Right lobe of liver (tissue), 6 donors: Measurements from ENCODE around the gene TFAP2C. TPM values are rescaled to one million over a fixed set of nuclear protein-coding genes. Genes with fewer than 3 reads are reported as not detected.

ENCODE experiments used
- ATAC-seq, 4 donors: fragments of 200-7000 bp; cut with Tn5 transposase; one replicate each; pipeline ENCODE4 v1.9.1; 2020; ENCODE audit warnings: mild to moderate bottlenecking in 4 of 4, moderate library complexity in 4 of 4
- DNase-seq, 3 donors: peaks; one replicate each; pipeline ENCODE4 v3.0.0-alpha.2; 2020
- H3K27ac ChIP-seq, 3 donors: fragments of 200-600 bp; one replicate each; pipeline ENCODE4 v1.8.0; 2022
- H3K27me3 ChIP-seq, 2 donors: fragments of 200-600 bp; one replicate each; pipeline ENCODE4 v1.8.0; 2022
- H3K36me3 ChIP-seq, 4 donors: fragments of 200-600 bp; sonication (generic) in 1 of 4; one replicate each; pipeline versions ENCODE4 v1.5.1 to v1.8.0; 2017 to 2022; ENCODE audit warnings: control low read depth in 1 of 4
- H3K4me1 ChIP-seq, 4 donors: fragments of 200-600 bp; sonication (generic) in 1 of 4; one replicate each; pipeline versions ENCODE4 v1.5.1 to v1.8.0; 2017 to 2022; ENCODE audit warnings: control low read depth in 1 of 4
- H3K4me3 ChIP-seq, 3 donors: fragments of 200-600 bp; one replicate each; pipeline ENCODE4 v1.8.0; 2022
- H3K9me3 ChIP-seq, 4 donors: fragments of 200-600 bp; sonication (generic) in 1 of 4; one replicate each; pipeline versions ENCODE4 v1.5.1 to v1.8.0; 2017 to 2022; ENCODE audit warnings: control low read depth in 1 of 4
- CTCF ChIP-seq, 4 donors: fragments of 200-600 bp in 3 of 4; fragments of 450-650 bp in 1 of 4; IDR thresholded peaks; one replicate each; pipeline versions ENCODE4 v1.5.1 to v1.8.0; 2016 to 2022; ENCODE audit warnings: antibody characterized with exemption in 4 of 4, mild to moderate bottlenecking in 2 of 4
- POLR2A ChIP-seq: fragments of 450-650 bp; IDR thresholded peaks from one replicate; pipeline ENCODE4 v1.6.1; 2017; ENCODE audit warnings: antibody characterized with exemption, mild to moderate bottlenecking
- WGBS: methylation state at CpG from one replicate; pipeline ENCODE4 v1.1.6; 2018; ENCODE audit warnings: low coverage, low lambda C conversion rate; ENCODE audit not compliant: insufficient coverage; ENCODE audit errors: missing lambda C conversion rate; 5-methylcytosine and 5-hydroxymethylcytosine counted together
- intact Hi-C, 2 donors: fragments of 100-400 bp; cut with DNase I; formaldehyde crosslinking; loops; one replicate each; pipeline versions ENCODE4 v1.11.2 to v1.14.1; 2022
- total RNA-seq, 6 experiments: library from RNA; depleted of rRNA in 2 of 6; stranded (reverse); fragments of >200 nt in 2 of 6; fragmentation: NEBNext Ultra II Directional in 3 of 6; extraction: Animal tissue kit (Norgen Biotek cat#: 25700) in 3 of 6; gene quantifications; one replicate each; pipeline versions ENCODE4 v1.1.0 to v1.2.4, GENCODE V29; 2016 to 2023
- donor health status: DM: no; HTN: yes; CAD: no.
- donor health status: DM: no; HTN: no; CAD: no.
- donor health status: DM: no; HTN: no; CAD: no.
- donor health status: DM: no; HTN: yes; CAD: no.
- donor health status: DM: no; HTN: yes; CAD: no.

TFAP2C gene
- total RNA-seq, 6 experiments from 2014 or later: not detected

GRCh38 chr20:56631990-56632327 is 2.9 kb downstream of the TFAP2C start:
- 17% methylated on average over 5 of the region's 5 CpGs for WGBS
- DNase-seq: no peak
- peaks cover 21 to 44% of the 10 kb centered on the region in 2 donors for H3K27me3 ChIP-seq

GRCh38 chr20:56634307-56634706 is 5.2 kb downstream of the TFAP2C start:
- Histone ChIP-seq H3K4me3 (no peak overlapping the region), H3K9me3 (no peaks in the 10 kb centered on the region), H3K36me3 (no peaks in the 10 kb centered on the region), H3K27me3 (peaks cover 17 to 30% of the 10 kb centered on the region in 2 donors), H3K27ac (no peak overlapping the region), H3K4me1 (peaks cover 0 to 12% (median 0%) of the 10 kb centered on the region in 4 donors)
- DNase-seq: no peak
- 63% methylated on average over 2 of the region's 2 CpGs for WGBS
- intact Hi-C loops: no loop called here
- ATAC-seq: no peak
- TF ChIP-seq POLR2A: no peak
- no peak for TF ChIP-seq CTCF (IDR thresholded peaks at IDR 0.05)

More at GRCh38 chr20:56631990-56632327, 2.9 kb downstream of the TFAP2C start:
- H3K4me3 ChIP-seq: no peak overlapping the region
- intact Hi-C loops: no loop called here
- H3K36me3 ChIP-seq: no peaks in the 10 kb centered on the region
- ATAC-seq: no peak
- no peak for TF ChIP-seq POLR2A
- no peak for TF ChIP-seq CTCF (IDR thresholded peaks at IDR 0.05)
- H3K4me1 ChIP-seq: peaks cover 0 to 29% (median 4%) of the 10 kb centered on the region in 4 donors
- no peaks in the 10 kb centered on the region for H3K9me3 ChIP-seq
- no peak overlapping the region for H3K27ac ChIP-seq

- TF ChIP-seq POLR2A (no peak), CTCF (IDR thresholded peaks at IDR 0.05) (no peak)
- ATAC-seq (no peak), DNase-seq (no peak)
- intact Hi-C loops: no loop called here
- H3K4me3 ChIP-seq: no peak overlapping the region
- H3K27me3 ChIP-seq: peaks cover 13 to 24% of the 10 kb centered on the region in 2 donors
- peaks cover 0 to 7% (median 0%) of the 10 kb centered on the region in 4 donors for H3K4me1 ChIP-seq
- WGBS: 44% methylated on average over 10 of the region's 13 CpGs
- no peak overlapping the region for H3K27ac ChIP-seq
- H3K36me3 ChIP-seq: no peaks in the 10 kb centered on the region
- H3K9me3 ChIP-seq: no peaks in the 10 kb centered on the region
These were observed 5.8 kb downstream of the TFAP2C start for GRCh38 chr20:56634735-56635385.

GRCh38 chr20:56636716-56637115 is 7.6 kb downstream of the TFAP2C start:
- no peaks in the 10 kb centered on the region for H3K36me3 ChIP-seq
- intact Hi-C loops: no loop called here
- TF ChIP-seq CTCF (IDR thresholded peaks at IDR 0.05) (no peak), POLR2A (no peak)
- ATAC-seq (no peak), DNase-seq (no peak)
- 36% methylated on average over 3 of the region's 3 CpGs for WGBS
- H3K27me3 ChIP-seq: peaks cover 0 to 8% of the 10 kb centered on the region in 2 donors
- no peaks in the 10 kb centered on the region for H3K4me1 ChIP-seq
- H3K4me3 ChIP-seq: no peak overlapping the region
- no peaks in the 10 kb centered on the region for H3K9me3 ChIP-seq
- no peak overlapping the region for H3K27ac ChIP-seq
